ENCODE measurements around the gene SSBP3. TPM values are rescaled to one million over a fixed set of nuclear protein-coding genes. Genes with fewer than 3 reads are reported as not detected.

The SSBP3 gene
- total and polyA plus RNA-seq, 2 donors from 2014 or later, result 33.3 to 49.6 TPM

GRCh38 chr1:54225378-54225777 is 180.8 kb downstream of the SSBP3 start:
- TF ChIP-seq, protein P1, sequence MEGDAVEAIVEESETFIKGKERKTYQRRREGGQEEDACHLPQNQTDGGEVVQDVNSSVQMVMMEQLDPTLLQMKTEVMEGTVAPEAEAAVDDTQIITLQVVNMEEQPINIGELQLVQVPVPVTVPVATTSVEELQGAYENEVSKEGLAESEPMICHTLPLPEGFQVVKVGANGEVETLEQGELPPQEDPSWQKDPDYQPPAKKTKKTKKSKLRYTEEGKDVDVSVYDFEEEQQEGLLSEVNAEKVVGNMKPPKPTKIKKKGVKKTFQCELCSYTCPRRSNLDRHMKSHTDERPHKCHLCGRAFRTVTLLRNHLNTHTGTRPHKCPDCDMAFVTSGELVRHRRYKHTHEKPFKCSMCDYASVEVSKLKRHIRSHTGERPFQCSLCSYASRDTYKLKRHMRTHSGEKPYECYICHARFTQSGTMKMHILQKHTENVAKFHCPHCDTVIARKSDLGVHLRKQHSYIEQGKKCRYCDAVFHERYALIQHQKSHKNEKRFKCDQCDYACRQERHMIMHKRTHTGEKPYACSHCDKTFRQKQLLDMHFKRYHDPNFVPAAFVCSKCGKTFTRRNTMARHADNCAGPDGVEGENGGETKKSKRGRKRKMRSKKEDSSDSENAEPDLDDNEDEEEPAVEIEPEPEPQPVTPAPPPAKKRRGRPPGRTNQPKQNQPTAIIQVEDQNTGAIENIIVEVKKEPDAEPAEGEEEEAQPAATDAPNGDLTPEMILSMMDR (IDR thresholded peaks at IDR 0.05; ENCODE audit: borderline replicate concordance, extremely low read depth, insufficient read depth), result no peak
- no peak for FAIRE-seq
- Histone ChIP-seq H3K36me3 (ENCODE audit: control insufficient read depth in 2 of 3, insufficient read depth in 3 of 3, low read length in 3 of 3) (peaks cover 0 to 6% (median 2%) of the 10 kb centered on the region in 3 donors), H3K9ac (ENCODE audit: low read length in 3 of 3) (no peak overlapping the region), H3K27me3 (ENCODE audit: control insufficient read depth, insufficient read depth, low read length) (no peaks in the 10 kb centered on the region), H3K9me3 (ENCODE audit: control insufficient read depth in 2 of 3, insufficient read depth in 1 of 3, low read length in 3 of 3) (no peaks in the 10 kb centered on the region), H3K4me1 (ENCODE audit: control insufficient read depth in 2 of 3, insufficient read depth in 2 of 3, low read depth in 1 of 3, low read length in 3 of 3) (peaks cover 0 to 4% (median 0%) of the 10 kb centered on the region in 3 donors), H3K27ac (ENCODE audit: low read depth in 2 of 2, low read length in 2 of 2) (no peak overlapping the region), H3K4me3 (ENCODE audit: low read length in 3 of 3) (no peak overlapping the region)
- intact Hi-C loops (cut with DNase I), result no loop called here
- no peak for DNase-seq

GRCh38 chr1:54224233-54224632 is 182.0 kb downstream of the SSBP3 start:
- Histone ChIP-seq H3K4me1 (ENCODE audit: control insufficient read depth in 2 of 3, insufficient read depth in 2 of 3, low read depth in 1 of 3, low read length in 3 of 3) (peaks cover 0 to 7% (median 6%) of the 10 kb centered on the region in 3 donors), H3K36me3 (ENCODE audit: control insufficient read depth in 2 of 3, insufficient read depth in 3 of 3, low read length in 3 of 3) (peaks cover 0 to 6% (median 2%) of the 10 kb centered on the region in 3 donors), H3K9me3 (ENCODE audit: control insufficient read depth in 2 of 3, insufficient read depth in 1 of 3, low read length in 3 of 3) (no peaks in the 10 kb centered on the region), H3K4me3 (ENCODE audit: low read length in 3 of 3) (no peak overlapping the region), H3K27me3 (ENCODE audit: control insufficient read depth, insufficient read depth, low read length) (no peaks in the 10 kb centered on the region), H3K27ac (ENCODE audit: low read depth in 2 of 2, low read length in 2 of 2) (no peak overlapping the region), H3K9ac (ENCODE audit: low read length in 3 of 3) (no peak overlapping the region)
- FAIRE-seq, result no peak
- DNase-seq, result no peak
- TF ChIP-seq, protein P1 (IDR thresholded peaks at IDR 0.05; ENCODE audit: borderline replicate concordance, extremely low read depth, insufficient read depth), result no peak
- intact Hi-C loops (cut with DNase I), result no loop called here

- TF ChIP-seq, protein P1 (IDR thresholded peaks at IDR 0.05; ENCODE audit: borderline replicate concordance, extremely low read depth, insufficient read depth), result no peak
- intact Hi-C loops (cut with DNase I), result no loop called here
Observed at GRCh38 chr1:54223441-54224202, 182.6 kb downstream of the SSBP3 start.

More at GRCh38 chr1:54223441-54224202, 182.6 kb downstream of the SSBP3 start:
- FAIRE-seq (no peak), DNase-seq (no peak)
- Histone ChIP-seq H3K36me3 (ENCODE audit: control insufficient read depth in 2 of 3, insufficient read depth in 3 of 3, low read length in 3 of 3) (peaks cover 1 to 12% (median 2%) of the 10 kb centered on the region in 3 donors), H3K9me3 (ENCODE audit: control insufficient read depth in 2 of 3, insufficient read depth in 1 of 3, low read length in 3 of 3) (no peaks in the 10 kb centered on the region), H3K27ac (ENCODE audit: low read depth in 2 of 2, low read length in 2 of 2) (no peak overlapping the region), H3K4me3 (ENCODE audit: low read length in 3 of 3) (no peak overlapping the region), H3K27me3 (ENCODE audit: control insufficient read depth, insufficient read depth, low read length) (no peaks in the 10 kb centered on the region), H3K4me1 (ENCODE audit: control insufficient read depth in 2 of 3, insufficient read depth in 2 of 3, low read depth in 1 of 3, low read length in 3 of 3) (peaks cover 0 to 8% (median 7%) of the 10 kb centered on the region in 3 donors), H3K9ac (ENCODE audit: low read length in 3 of 3) (no peak overlapping the region)
